Activated effector memory CD4-positive, alpha-beta T cell treated with Interleukin-2 at 50 U/mL for 16 hours (primary cell): ENCODE results near the gene M1AP.
A peak's percentile ranks its signal among the peaks of the same experiment; 100 is the strongest.

Experiments used
- DNase-seq: peaks from one replicate; pipeline ENCODE4 v3.0.0-alpha.2; 2020

Gene M1AP

GRCh38 chr2:74516650-74517049 is 131.5 kb downstream of the M1AP start:
- DNase-seq = no peak

DNA sequence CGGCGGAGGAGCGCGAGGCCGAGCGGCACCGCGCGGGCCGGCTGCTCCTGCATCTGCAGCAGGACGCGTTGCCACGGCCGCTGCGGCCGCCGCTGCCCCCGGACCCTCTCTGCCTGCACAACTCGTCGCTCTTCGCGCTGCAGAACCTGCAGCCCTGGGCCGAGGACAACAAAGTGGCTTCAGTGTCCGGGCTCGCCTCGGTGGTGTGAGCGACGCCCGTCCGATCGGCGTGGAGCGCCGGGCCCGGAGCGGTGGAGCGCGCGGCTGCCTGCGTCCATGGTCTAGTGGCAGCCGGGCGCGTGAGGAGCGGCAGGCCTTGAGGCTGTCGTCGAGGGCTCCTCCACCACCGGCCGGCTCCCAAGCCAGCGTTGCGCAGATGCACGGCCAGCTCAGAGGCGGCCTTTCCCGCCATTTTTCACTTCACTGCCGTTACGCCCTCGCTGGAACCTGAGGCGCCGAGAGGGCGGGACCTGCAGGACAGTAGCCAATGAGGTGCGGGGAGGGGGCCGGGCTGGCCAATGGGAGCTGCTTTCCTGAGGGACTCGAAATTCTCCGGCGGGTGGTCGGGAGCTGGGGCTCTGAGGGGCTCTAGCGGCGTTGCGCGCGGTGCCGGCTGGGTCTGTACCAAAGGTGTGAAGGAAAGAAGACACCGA is 132.0 kb downstream of the M1AP start:
- DNase-seq = peak; percentile 63

- DNase-seq = no peak
Measured at GRCh38 chr2:74515271-74515980, 132.7 kb downstream of the M1AP start.

DNA sequence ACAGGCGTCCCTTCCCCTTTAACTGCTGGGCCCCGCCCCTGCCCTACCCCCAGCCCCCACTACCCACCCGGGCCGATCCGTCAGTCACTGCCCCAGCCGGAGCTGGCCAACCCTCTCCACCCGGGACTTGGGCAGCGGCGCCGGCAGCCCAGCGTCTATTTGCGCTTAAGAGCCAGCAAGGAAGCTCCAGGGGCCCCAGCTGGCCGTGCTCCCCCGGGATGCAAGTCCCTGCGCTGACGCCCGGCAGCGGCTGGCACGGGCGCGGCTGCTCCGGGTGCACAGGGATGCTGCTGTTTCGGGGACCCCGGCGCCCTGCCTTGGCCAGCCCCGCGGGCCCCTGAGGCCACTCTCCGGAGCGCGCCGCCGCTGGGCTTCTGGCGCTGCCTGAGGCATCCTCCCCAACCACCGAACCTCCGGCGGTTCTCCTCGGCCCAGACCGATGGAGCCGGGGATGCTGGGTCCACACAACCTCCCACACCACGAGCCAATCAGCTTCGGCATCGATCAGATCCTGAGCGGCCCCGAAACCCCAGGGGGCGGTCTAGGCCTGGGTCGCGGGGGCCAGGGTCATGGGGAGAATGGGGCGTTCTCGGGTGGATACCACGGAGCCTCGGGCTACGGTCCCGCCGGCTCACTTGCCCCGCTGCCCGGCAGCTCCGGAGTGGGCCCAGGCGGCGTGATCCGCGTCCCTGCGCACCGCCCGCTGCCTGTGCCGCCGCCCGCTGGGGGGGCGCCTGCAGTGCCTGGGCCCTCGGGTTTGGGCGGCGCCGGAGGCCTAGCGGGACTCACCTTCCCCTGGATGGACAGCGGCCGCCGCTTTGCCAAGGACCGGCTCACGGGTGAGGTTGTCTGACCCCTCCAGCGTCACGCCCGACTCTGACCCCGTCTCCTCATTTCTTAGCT is 133.5 kb downstream of the M1AP start, which contains the start of gene TLX2:
TLX2 (plus strand) TSS at position 83 of the 903 bp plus-strand sequence; CDS start at position 440, 357 bp downstream.
- DNase-seq = no peak

GRCh38 chr2:74513605-74514367 is 134.3 kb downstream of the M1AP start:
- DNase-seq = no peak

DNA sequence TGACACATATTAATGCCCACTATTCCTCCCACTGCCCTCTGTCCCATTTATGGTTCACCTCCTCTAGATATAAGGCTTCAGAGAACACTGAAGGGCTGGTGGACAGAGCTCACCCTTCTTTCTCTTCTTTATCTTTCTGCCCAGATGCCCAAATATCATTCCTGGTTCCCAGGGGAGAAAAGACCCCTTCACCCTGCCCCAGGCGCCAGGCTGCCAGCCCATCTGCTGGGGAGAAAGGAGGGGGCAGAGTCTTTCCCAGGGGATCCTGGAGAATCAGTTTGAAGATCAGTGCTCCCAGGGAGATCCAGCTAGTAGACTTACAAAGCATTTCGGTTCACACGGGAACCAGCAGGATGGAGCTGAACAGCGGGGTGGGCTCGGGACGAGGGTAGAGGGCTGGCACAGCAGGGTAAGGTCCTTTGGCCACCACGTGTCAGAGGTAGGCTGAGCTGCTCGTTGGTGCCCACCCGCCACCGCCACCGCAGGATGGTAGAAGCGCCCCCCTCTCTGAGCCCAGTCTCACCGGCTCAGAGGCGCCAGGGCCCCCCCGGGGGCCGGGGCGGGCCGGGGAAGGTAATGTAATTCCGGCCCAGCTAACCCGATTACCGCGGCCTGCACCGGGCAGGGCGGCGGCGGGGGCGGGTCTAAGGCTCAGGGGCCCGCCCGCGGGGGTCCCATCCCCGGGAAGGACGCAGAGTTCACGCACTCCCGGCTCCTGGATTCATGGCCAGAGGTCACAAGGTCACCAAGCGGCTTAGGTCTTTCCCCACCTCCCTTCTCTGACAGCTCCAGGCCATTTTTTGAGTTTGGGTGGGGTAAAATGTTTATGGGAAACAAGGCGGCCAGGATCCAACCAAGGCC is 135.2 kb downstream of the M1AP start:
- DNase-seq = no peak

DNA sequence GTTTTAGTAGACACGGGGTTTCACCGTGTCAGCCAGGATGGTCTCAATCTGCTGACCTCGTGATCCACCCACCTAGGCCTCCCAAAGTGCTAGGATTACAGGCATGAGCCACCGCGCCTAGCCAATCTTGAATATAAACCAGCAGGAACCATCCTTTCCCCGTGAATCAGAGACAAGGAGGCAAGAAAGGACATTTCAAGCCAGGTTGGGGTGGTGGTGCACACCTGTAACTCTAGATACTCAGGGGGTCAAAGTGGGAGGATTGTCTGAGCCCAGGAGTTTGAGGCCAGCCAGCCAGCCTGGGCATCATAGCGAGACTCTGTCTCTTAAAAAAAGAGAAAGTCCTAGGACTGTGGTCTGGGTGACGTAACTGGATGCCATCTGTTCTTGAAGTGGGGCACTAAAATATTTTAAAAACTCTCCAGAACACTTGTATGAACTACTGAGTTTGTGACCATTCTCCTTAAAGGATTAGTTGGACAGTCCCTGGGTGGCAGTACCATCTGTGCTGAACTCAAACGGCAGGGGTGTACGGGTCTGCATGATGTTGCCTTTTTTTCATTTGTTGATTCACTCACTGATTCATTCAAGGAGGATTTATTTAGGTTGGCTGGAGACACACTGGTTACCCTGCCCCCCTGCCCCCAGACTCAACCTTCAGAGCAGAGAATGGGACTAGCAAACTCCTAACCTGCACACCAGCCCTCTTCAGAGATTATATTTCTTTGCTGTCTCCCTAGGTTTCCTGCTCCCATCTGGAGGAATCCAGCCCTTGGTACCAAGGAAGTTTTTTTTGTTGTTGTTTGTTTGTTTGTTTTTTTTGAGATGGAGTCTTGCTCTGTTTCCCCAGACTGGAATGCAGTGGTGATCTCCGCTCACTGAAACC is 136.8 kb downstream of the M1AP start:
- no peak for DNase-seq

DNA sequence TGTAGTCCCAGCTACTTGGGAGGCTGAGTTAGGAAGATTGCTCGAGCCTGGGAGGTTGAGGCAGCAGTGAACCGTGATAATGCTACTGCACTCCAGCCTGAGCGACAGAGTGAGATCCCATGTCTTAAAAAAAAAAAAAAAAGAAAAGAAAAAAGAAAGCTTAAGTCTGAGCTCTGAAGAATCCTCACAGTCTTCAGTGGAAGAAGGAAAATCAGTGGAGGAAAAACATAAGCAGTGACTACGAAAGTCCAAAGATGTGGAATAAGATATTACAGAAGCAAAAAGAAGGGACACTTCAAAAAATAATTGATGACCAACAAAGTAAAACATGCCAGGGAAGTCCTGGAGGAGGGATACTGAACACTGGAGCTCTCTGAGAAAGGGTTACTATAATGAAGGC is 137.9 kb downstream of the M1AP start:
- no peak for DNase-seq

DNA sequence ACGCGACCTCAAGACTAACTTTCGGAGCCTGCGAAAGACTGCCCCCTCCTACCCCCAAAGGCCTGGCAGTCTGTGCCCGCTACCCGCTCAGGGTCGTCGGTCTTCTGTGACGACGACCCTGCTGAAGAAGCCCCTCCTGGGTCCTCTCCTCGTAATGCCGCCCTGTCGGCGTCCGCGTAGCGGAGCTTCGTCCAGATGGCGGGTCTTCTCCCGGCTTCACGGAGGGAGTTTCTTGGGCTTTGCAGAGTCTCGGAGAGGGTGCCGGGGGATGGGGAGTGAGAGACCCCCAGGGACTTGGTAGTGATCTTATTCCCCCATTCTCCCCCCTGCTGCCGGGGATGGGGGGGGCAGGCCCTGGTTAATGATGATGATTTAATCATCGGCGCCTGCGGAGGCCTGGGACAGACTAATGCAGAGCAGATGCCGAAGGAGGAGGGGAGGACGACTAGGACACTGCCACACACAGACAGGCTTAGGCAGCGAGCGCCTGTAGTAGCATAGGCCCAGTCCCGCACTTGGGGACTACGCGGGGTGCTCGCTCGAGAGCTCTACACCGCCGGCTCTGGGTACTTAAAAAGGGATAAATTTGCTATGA is 140.1 kb downstream of the M1AP start:
- no peak for DNase-seq
